Brain microvascular endothelial cell (primary cell): ENCODE measurements around the gene PNPLA7.
"Not testable (repeated sequence)": the region's sequence is repeated elsewhere in the genome, so short reads cannot be mapped to it uniquely, and the experiment has no call there.

ENCODE experiments used
- DNase-seq: peaks from one replicate; pipeline ENCODE4 v3.0.0-alpha.2; 2020
- H3K27ac ChIP-seq: fragments of 250-450 bp; sonication (Bioruptor Pico); 2 replicates; pipeline ENCODE4 v1.5.1; 2020; ENCODE audit warnings: mild to moderate bottlenecking, moderate library complexity
- H3K27me3 ChIP-seq: fragments of 250-450 bp; sonication (Bioruptor Pico); replicated peaks from 2 replicates; pipeline ENCODE4 v1.5.1; 2020; ENCODE audit warnings: mild to moderate bottlenecking
- H3K36me3 ChIP-seq: fragments of 250-450 bp; sonication (Bioruptor Pico); replicated peaks from 2 replicates; pipeline ENCODE4 v1.5.1; 2020; ENCODE audit warnings: mild to moderate bottlenecking
- H3K4me3 ChIP-seq: 2 replicates; pipeline ENCODE4 v1.5.1; 2011; ENCODE audit warnings: low read depth, mild to moderate bottlenecking, control low read depth, low read length, moderate library complexity
- in situ Hi-C: cut with HindIII; loops from 2 replicates; pipeline ENCODE4 v1.10.0; 2017; ENCODE audit warnings: low sequenced_read_pairs, low pct_ligation_motif_present
- TF ChIP-seq, protein P1 (sequence below): IDR thresholded peaks from 2 replicates; pipeline ENCODE4 v1.5.1; 2011; ENCODE audit warnings: low read depth, mild to moderate bottlenecking, moderate library complexity, low read length, control low read depth, inconsistent platforms; ENCODE audit errors: missing control alignments

Gene PNPLA7

DNA sequence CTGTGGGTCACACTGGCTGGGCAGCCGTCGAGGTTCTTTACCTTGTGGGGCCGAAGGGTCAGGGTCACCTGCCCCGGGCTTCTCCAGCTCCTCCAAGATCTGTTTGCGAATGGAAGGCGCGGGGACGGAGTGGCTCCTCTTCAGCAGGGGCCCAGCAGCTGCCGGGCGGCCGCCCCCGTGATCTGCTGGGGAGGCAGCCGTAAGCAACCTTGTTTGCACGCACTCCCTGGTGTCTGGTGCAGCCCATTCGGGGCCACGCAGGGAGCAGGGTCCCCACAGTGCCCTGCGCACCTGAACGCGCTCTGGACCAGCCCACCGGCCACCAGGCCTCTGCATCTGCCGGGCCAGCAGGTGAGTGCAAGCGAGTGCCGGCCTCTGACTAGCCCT is 34.9 kb downstream of the PNPLA7 start:
- Histone ChIP-seq H3K27me3 (no peaks in the 10 kb centered on the region), H3K4me3 (no peak overlapping the region), H3K36me3 (no peaks in the 10 kb centered on the region), H3K27ac (no peak overlapping the region)
- DNase-seq = no peak
- TF ChIP-seq, protein P1, sequence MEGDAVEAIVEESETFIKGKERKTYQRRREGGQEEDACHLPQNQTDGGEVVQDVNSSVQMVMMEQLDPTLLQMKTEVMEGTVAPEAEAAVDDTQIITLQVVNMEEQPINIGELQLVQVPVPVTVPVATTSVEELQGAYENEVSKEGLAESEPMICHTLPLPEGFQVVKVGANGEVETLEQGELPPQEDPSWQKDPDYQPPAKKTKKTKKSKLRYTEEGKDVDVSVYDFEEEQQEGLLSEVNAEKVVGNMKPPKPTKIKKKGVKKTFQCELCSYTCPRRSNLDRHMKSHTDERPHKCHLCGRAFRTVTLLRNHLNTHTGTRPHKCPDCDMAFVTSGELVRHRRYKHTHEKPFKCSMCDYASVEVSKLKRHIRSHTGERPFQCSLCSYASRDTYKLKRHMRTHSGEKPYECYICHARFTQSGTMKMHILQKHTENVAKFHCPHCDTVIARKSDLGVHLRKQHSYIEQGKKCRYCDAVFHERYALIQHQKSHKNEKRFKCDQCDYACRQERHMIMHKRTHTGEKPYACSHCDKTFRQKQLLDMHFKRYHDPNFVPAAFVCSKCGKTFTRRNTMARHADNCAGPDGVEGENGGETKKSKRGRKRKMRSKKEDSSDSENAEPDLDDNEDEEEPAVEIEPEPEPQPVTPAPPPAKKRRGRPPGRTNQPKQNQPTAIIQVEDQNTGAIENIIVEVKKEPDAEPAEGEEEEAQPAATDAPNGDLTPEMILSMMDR = no peak
- in situ Hi-C loops = no loop called here

DNA sequence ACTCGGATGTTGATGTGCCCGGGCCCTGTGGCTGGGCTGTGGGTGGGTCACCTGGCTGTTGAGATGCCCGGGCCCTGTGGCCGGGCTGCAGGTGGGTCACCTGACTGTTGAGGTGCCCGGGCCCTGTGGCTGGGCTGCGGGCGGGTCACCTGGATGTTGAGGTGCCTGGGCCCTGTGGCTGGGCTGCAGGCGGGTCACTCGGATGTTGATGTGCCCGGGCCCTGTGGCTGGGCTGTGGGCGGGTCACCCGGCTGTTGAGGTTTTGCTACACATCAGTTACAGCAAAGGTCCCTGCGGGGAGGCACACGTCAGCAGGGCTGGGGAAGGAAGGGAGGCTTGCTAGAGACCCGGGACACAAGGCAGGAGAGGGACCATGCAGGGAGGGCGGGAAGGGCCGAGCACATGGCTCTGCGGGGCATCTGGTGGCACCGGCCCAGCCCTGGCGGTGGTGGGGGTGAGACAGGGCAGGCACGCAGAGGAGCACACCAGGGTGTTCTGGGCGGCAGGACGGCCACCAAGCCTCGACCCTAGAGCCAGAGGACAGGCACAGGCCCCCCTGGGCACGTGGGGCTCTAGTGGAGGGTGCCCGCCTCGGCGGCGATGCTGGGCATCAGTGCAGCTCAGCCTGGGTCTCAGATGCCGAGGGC is 35.4 kb downstream of the PNPLA7 start:
- no peaks in the 10 kb centered on the region for H3K27me3 ChIP-seq
- H3K36me3 ChIP-seq = no peaks in the 10 kb centered on the region
- TF ChIP-seq, protein P1 = no peak
- in situ Hi-C loops = no loop called here
- DNase-seq = no peak
- no peak overlapping the region for H3K4me3 ChIP-seq
- no peak overlapping the region for H3K27ac ChIP-seq

DNA sequence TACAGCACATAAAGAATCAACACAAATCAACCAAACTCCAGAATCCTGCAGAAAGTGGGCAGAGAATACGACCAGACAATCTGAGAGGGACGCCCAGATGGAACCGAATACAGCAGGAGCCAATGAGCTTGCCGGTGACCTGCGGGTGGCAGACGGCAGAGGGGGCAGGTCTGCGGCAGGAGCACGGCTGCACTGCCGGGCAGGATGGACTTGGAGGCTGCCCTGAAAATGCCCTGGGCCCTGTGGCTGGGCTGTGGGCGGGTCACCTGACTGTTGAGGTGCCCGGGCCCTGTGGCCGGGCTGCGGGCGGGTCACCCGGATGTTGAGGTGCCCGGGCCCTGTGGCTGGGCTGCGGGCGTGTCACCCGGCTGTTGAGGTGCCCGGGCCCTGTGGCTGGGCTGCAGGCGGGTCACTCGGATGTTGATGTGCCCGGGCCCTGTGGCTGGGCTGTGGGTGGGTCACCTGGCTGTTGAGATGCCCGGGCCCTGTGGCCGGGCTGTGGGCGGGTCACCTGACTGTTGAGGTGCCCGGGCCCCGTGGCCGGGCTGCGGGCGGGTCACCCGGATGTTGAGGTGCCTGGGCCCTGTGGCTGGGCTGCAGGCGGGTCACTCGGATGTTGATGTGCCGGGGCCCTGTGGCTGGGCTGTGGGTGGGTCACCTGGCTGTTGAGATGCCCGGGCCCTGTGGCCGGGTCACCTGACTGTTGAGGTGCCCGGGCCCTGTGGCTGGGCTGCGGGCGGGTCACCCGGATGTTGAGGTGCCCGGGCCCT is 36.2 kb downstream of the PNPLA7 start:
- H3K27ac ChIP-seq, H3K4me3 ChIP-seq, H3K27me3 ChIP-seq, in situ Hi-C loops, DNase-seq, H3K36me3 ChIP-seq: not testable (repeated sequence)

DNA sequence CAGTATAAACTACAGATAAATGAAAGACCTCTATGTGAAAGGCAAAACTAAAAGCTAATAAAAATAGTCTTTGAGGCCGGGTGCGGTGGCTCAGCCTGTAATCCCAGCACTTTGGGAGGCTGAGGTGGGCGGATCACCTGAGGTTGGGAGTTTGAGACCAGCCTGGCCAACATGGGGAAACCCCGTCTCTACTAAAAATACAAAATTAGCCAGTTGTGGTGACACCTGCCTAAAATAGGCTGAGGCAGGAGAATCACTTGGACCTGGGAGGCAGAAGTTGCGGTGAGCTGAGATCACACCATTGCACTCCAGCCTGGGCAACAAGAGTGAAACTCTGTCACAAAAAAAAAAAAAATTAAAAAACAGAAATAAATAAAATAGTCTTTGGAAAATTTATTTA is 37.1 kb downstream of the PNPLA7 start:
- in situ Hi-C loops, H3K27ac ChIP-seq, H3K4me3 ChIP-seq, H3K36me3 ChIP-seq, DNase-seq, H3K27me3 ChIP-seq: not testable (repeated sequence)

DNA sequence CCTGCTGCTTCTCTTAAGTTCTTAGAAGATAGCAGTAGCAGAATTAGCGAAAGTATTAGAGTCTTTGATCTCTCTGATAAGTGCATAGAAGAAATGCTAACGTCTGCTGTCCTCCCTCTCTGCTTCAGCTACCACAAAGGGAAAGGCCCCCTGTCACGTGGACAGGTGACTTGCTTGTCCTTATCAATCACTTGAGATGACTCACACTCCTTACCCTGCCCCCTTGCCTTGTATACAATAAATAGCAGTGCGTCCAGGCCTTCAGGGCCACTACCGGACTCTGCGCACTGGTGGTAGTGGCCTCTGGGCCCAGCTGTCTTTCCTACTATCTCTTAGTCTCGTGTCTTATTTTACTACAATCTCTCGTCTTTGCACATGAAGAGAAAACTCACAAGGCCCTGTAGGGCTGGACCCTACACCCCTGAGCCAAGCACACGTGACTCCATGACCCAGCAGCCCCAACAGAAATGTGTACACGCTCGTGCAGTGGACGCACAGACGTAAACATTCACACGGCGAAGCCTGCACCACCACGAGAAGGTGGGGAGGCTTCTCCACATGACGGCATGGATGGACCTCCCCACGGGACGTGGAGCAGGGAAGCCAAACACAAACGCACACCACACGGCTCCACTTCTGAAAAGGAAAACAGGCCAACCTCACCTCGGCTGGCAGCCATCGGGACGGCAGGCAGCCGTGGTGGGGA is 38.3 kb downstream of the PNPLA7 start:
- no peaks in the 10 kb centered on the region for H3K27me3 ChIP-seq
- in situ Hi-C loops = no loop called here
- H3K4me3 ChIP-seq = no peak overlapping the region
- H3K36me3 ChIP-seq = no peaks in the 10 kb centered on the region
- no peak for DNase-seq
- TF ChIP-seq, protein P1 = no peak
- H3K27ac ChIP-seq = no peak overlapping the region

DNA sequence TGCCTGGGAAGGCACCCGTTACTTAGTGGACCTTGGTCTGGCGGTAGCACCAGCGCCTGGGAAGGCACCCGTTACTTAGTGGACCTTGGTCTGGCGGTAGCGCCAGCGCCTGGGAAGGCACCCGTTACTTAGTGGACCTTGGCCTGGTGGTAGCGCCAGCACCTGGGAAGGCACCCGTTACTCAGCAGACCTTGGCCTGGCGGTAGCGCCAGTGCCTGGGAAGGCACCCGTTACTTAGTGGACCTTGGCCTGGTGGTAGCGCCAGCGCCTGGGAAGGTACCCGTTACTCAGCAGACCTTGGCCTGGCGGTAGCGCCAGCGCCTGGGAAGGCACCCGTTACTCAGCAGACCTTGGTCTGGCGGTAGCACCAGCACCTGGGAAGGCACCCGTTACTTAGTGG is 39.1 kb downstream of the PNPLA7 start:
- H3K36me3 ChIP-seq, H3K4me3 ChIP-seq, H3K27ac ChIP-seq, in situ Hi-C loops, DNase-seq, H3K27me3 ChIP-seq: not testable (repeated sequence)

DNA sequence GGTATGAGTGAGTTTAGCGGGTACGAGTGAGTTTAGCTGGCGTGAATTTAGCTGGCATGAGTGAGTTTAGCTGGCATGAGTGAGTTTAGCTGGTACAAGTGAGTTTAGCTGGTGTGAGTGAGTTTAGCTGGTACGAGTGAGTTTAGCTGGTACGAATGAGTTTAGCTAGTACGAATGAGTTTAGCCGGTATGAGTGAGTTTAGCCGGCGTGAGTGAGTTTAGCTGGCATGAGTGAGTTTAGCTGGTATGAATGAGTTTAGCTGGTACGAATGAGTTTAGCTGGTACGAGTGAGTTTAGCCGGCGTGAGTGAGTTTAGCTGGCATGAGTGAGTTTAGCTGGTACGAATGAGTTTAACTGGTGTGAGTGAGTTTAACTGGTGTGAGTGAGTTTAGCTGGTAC is 41.0 kb downstream of the PNPLA7 start:
- DNase-seq = no peak
- in situ Hi-C loops = no loop called here
- no peak overlapping the region for H3K4me3 ChIP-seq
- TF ChIP-seq, protein P1 = no peak
- no peaks in the 10 kb centered on the region for H3K27me3 ChIP-seq
- no peak overlapping the region for H3K27ac ChIP-seq
- H3K36me3 ChIP-seq = no peaks in the 10 kb centered on the region
